RWPE2 (cell line): ENCODE results near the gene MLF1.

Experiments
- ATAC-seq: fragments of 200-7000 bp; cut with Tn5 transposase; 3 replicates; pipeline ENCODE4 v1.9.1; 2021; ENCODE audit warnings: low read depth
- DNase-seq: peaks from one replicate; pipeline ENCODE4 v3.0.0-alpha.2; 2020; ENCODE audit warnings: low spot score
- H3K27ac ChIP-seq: fragments of 450-650 bp; 2 replicates; pipeline ENCODE4 v1.5.1; 2017; ENCODE audit warnings: mild to moderate bottlenecking; ENCODE audit not compliant: poor library complexity, severe bottlenecking
- H3K27me3 ChIP-seq: fragments of 250-450 bp; sonication (Bioruptor Pico); 2 replicates; pipeline ENCODE4 v1.5.1; 2021; ENCODE audit warnings: mild to moderate bottlenecking, moderate library complexity; ENCODE audit not compliant: insufficient read depth, poor library complexity, severe bottlenecking
- H3K36me3 ChIP-seq: fragments of 250-450 bp; sonication (Bioruptor Pico); 2 replicates; pipeline ENCODE4 v1.5.1; 2020; ENCODE audit warnings: low read depth, mild to moderate bottlenecking, moderate library complexity
- H3K4me1 ChIP-seq: fragments of 250-450 bp; sonication (Bioruptor Pico); 2 replicates; pipeline ENCODE4 v1.5.1; 2021; ENCODE audit warnings: mild to moderate bottlenecking, moderate library complexity; ENCODE audit not compliant: insufficient read depth, poor library complexity, severe bottlenecking
- H3K4me3 ChIP-seq: fragments of 250-450 bp; sonication (Bioruptor Pico); 2 replicates; pipeline ENCODE4 v1.5.1; 2021; ENCODE audit warnings: mild to moderate bottlenecking, moderate library complexity; ENCODE audit not compliant: severe bottlenecking
- H3K9me3 ChIP-seq: fragments of 250-450 bp; sonication (Bioruptor Pico); 2 replicates; pipeline ENCODE4 v1.5.1; 2021; ENCODE audit warnings: mild to moderate bottlenecking, moderate library complexity; ENCODE audit not compliant: severe bottlenecking
- TF ChIP-seq, protein P1 (sequence below): fragments of 450-650 bp; IDR thresholded peaks from one replicate; pipeline ENCODE4 v1.5.1; 2017; ENCODE audit warnings: mild to moderate bottlenecking, moderate library complexity; ENCODE audit not compliant: poor library complexity, severe bottlenecking

The MLF1 gene

DNA sequence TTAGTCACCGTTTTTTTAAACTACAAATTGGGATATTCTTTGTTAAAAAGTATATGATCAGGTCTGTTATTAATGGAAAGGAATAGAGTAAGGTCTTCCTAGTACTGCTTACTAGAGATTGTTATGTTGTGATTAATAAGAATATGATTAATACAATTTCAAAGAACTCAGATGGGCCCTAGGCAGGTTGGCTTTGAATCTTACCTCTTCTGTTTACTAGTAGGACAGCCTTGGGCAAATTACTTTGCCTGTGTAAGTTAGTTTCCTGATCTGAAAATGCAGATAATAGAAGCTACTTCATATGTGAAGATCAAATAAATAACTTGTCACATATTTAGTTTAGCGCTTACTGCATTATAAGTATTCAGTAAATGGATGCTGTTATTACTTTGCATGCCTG, 80.2 kb downstream of the MLF1 start:
- Histone ChIP-seq H3K4me1 (no peaks in the 10 kb centered on the region), H3K9me3 (no peaks in the 10 kb centered on the region), H3K36me3 (peaks cover 90% of the 10 kb centered on the region), H3K27me3 (no peaks in the 10 kb centered on the region), H3K27ac (no peak overlapping the region), H3K4me3 (no peak overlapping the region)
- ATAC-seq (no peak), DNase-seq (no peak)
- TF ChIP-seq, protein P1, sequence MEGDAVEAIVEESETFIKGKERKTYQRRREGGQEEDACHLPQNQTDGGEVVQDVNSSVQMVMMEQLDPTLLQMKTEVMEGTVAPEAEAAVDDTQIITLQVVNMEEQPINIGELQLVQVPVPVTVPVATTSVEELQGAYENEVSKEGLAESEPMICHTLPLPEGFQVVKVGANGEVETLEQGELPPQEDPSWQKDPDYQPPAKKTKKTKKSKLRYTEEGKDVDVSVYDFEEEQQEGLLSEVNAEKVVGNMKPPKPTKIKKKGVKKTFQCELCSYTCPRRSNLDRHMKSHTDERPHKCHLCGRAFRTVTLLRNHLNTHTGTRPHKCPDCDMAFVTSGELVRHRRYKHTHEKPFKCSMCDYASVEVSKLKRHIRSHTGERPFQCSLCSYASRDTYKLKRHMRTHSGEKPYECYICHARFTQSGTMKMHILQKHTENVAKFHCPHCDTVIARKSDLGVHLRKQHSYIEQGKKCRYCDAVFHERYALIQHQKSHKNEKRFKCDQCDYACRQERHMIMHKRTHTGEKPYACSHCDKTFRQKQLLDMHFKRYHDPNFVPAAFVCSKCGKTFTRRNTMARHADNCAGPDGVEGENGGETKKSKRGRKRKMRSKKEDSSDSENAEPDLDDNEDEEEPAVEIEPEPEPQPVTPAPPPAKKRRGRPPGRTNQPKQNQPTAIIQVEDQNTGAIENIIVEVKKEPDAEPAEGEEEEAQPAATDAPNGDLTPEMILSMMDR: no peak

DNA sequence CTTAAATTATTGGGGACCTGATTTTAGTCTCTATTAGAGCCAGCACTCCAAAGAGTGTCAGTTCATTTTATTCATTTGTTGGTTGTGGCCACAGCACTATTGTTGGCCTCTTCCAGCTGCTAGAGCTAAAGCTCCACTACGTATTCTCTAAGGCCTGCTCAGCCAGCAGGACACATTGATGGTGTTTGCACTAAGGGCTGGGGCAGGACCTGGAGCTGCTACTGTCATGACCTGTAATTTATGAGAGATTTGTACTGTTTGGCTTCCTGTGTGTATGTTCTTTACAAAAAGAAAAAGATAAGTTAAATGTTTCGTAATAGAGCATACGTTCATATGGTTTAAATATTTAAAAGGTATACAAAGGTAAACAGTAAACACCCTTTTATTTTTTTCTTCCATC, 81.5 kb downstream of the MLF1 start:
- Histone ChIP-seq H3K36me3 (peaks cover 89% of the 10 kb centered on the region), H3K4me3 (no peak overlapping the region), H3K4me1 (no peaks in the 10 kb centered on the region), H3K27ac (no peak overlapping the region), H3K27me3 (no peaks in the 10 kb centered on the region), H3K9me3 (no peaks in the 10 kb centered on the region)
- no peak for ATAC-seq
- TF ChIP-seq, protein P1: no peak
- DNase-seq: no peak
